KMS-11 (cell line): Measurements from ENCODE around the gene CASQ1.

Source experiments
- H2AFZ ChIP-seq: fragments of 200-600 bp; sonication (generic); 2 replicates; pipeline ENCODE4 v1.6.1; 2016; ENCODE audit warnings: antibody characterized with exemption, mixed run types, low read depth
- H3K27ac ChIP-seq: fragments of 200-600 bp; sonication (generic); 2 replicates; pipeline ENCODE4 v1.6.1; 2016; ENCODE audit warnings: mild to moderate bottlenecking, mixed run types
- H3K27me3 ChIP-seq: fragments of 200-600 bp; sonication (generic); 2 replicates; pipeline ENCODE4 v1.6.1; 2017; ENCODE audit warnings: mild to moderate bottlenecking, low read depth, mixed run types, moderate library complexity; ENCODE audit not compliant: insufficient read depth
- H3K36me3 ChIP-seq: fragments of 200-600 bp; sonication (generic); 2 replicates; pipeline ENCODE4 v1.6.1; 2017; ENCODE audit warnings: mild to moderate bottlenecking, mixed run types; ENCODE audit not compliant: insufficient read depth
- H3K4me1 ChIP-seq: fragments of 200-600 bp; sonication (generic); 2 replicates; pipeline ENCODE4 v1.6.1; 2016; ENCODE audit warnings: mild to moderate bottlenecking, low read depth, mixed run types; ENCODE audit not compliant: poor library complexity, severe bottlenecking
- H3K4me2 ChIP-seq: fragments of 200-600 bp; sonication (generic); 2 replicates; pipeline ENCODE4 v1.7.0; 2016; ENCODE audit warnings: mild to moderate bottlenecking, mixed run types
- H3K4me3 ChIP-seq: fragments of 200-600 bp; sonication (generic); IDR thresholded peaks from 2 replicates; pipeline ENCODE4 v1.6.1; 2017; ENCODE audit warnings: low read depth, low read length, mixed read lengths; ENCODE audit not compliant: insufficient read depth
- H3K79me2 ChIP-seq: fragments of 200-600 bp; sonication (generic); 2 replicates; pipeline ENCODE4 v1.6.1; 2016; ENCODE audit warnings: low read depth, mixed run types; ENCODE audit not compliant: insufficient read depth
- H3K9ac ChIP-seq: fragments of 200-600 bp; sonication (generic); 2 replicates; pipeline ENCODE4 v1.6.1; 2016; ENCODE audit warnings: mild to moderate bottlenecking, mixed run types
- H4K20me1 ChIP-seq: fragments of 200-600 bp; sonication (generic); 2 replicates; pipeline ENCODE4 v1.6.1; 2016; ENCODE audit warnings: mild to moderate bottlenecking, mixed run types; ENCODE audit not compliant: insufficient read depth
- CTCF ChIP-seq: fragments of 200-600 bp; sonication (generic); conservative IDR thresholded peaks from 2 replicates; pipeline ENCODE4 v1.6.1; 2017; ENCODE audit warnings: low read depth, mild to moderate bottlenecking, antibody characterized with exemption, low read length, moderate library complexity, mixed read lengths

CASQ1 gene

GRCh38 chr1:160148121-160148520, 42.3 kb upstream of the CASQ1 start:
- TF ChIP-seq CTCF: no peak
- Histone ChIP-seq H3K27me3 (no peaks in the 10 kb centered on the region), H3K27ac (no peak overlapping the region), H3K79me2 (no peaks in the 10 kb centered on the region), H3K4me3 (no peak overlapping the region), H3K9ac (no peak overlapping the region), H3K4me2 (no peak overlapping the region), H3K4me1 (no peaks in the 10 kb centered on the region), H4K20me1 (no peaks in the 10 kb centered on the region), H3K36me3 (no peaks in the 10 kb centered on the region), H2AFZ (no peak overlapping the region)

GRCh38 chr1:160149233-160149632, 41.1 kb upstream of the CASQ1 start:
- no peak for TF ChIP-seq CTCF
- Histone ChIP-seq H2AFZ (no peak overlapping the region), H3K4me3 (no peak overlapping the region), H3K4me2 (no peak overlapping the region), H3K4me1 (no peaks in the 10 kb centered on the region), H4K20me1 (no peaks in the 10 kb centered on the region), H3K9ac (no peak overlapping the region), H3K36me3 (no peaks in the 10 kb centered on the region), H3K79me2 (no peaks in the 10 kb centered on the region), H3K27ac (no peak overlapping the region), H3K27me3 (no peaks in the 10 kb centered on the region)

- H3K4me1 ChIP-seq: no peaks in the 10 kb centered on the region
- H3K79me2 ChIP-seq: no peaks in the 10 kb centered on the region
- no peaks in the 10 kb centered on the region for H4K20me1 ChIP-seq
- H3K27me3 ChIP-seq: no peaks in the 10 kb centered on the region
- no peak overlapping the region for H3K9ac ChIP-seq
- no peak overlapping the region for H2AFZ ChIP-seq
- no peak overlapping the region for H3K27ac ChIP-seq
- no peak overlapping the region for H3K4me3 ChIP-seq
- H3K36me3 ChIP-seq: no peaks in the 10 kb centered on the region
- no peak overlapping the region for H3K4me2 ChIP-seq
- TF ChIP-seq CTCF: no peak
Observed at GRCh38 chr1:160149716-160150115, 40.7 kb upstream of the CASQ1 start.

DNA sequence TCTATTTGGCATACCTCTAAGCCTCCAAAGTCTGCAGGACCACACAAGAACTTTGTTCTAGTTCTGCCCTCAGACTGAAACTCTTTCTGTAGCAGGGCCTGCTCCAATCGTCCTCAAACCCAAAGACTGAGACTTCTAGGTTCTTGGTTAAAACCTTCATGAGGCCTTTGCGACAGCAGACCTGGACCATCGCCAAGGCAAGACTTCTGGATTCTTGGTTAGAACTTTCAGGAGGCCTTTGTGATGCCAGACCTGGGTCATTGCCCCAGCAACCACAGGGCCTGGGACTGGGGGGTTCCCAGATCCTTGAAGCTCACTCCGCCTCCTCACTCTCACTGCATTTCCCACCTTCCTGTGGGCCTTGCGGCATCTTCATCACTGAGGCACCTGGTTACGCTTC, 39.1 kb upstream of the CASQ1 start, which contains the start of gene ATP1A4:
TSS of gene ATP1A4 (plus strand) at position 301 of the 400 bp plus-strand sequence. CDS start 438 bp downstream, outside the sequence.
- H3K79me2 ChIP-seq: no peaks in the 10 kb centered on the region
- no peak within 1 kb of the TSS for H3K9ac ChIP-seq
- H3K4me3 ChIP-seq: no peak within 1 kb of the TSS
- no peak for TF ChIP-seq CTCF
- H3K27me3 ChIP-seq: no peaks in the 10 kb centered on the region
- no peak within 1 kb of the TSS for H3K4me2 ChIP-seq
- no peak within 1 kb of the TSS for H2AFZ ChIP-seq
- H3K4me1 ChIP-seq: no peaks in the 10 kb centered on the region
- no peaks in the 10 kb centered on the region for H4K20me1 ChIP-seq
- H3K36me3 ChIP-seq: no peaks in the 10 kb centered on the region
- no peak within 1 kb of the TSS for H3K27ac ChIP-seq

GRCh38 chr1:160154790-160155189, 35.6 kb upstream of the CASQ1 start:
- Histone ChIP-seq H3K4me1 (no peaks in the 10 kb centered on the region), H2AFZ (no peak overlapping the region), H3K4me2 (no peak overlapping the region), H3K4me3 (no peak overlapping the region), H4K20me1 (no peaks in the 10 kb centered on the region), H3K36me3 (no peaks in the 10 kb centered on the region), H3K27ac (no peak overlapping the region), H3K9ac (no peak overlapping the region), H3K27me3 (no peaks in the 10 kb centered on the region), H3K79me2 (no peaks in the 10 kb centered on the region)
- TF ChIP-seq CTCF: no peak
